ENCODE measurements around the gene TMEM132C.

- TF ChIP-seq CTCF (IDR thresholded peaks at IDR 0.05; ENCODE audit: extremely low read depth in 1 of 2, insufficient read depth in 1 of 2, low read depth in 1 of 2, low read length in 2 of 2) (no peak), MAX (IDR thresholded peaks at IDR 0.05; ENCODE audit: insufficient read depth, insufficient read length) (no peak), POLR2A (IDR thresholded peaks at IDR 0.05; ENCODE audit: low read depth, low read length) (no peak), POLR2AphosphoS5 (IDR thresholded peaks at IDR 0.05; ENCODE audit: insufficient read depth, low read depth, low read length) (no peak), EZH2 (IDR thresholded peaks at IDR 0.05; ENCODE audit: borderline replicate concordance, low read depth, low read length, severe bottlenecking) (no peak), MYC (IDR thresholded peaks at IDR 0.05; ENCODE audit: low read depth, low read length) (no peak), FOS (IDR thresholded peaks at IDR 0.05; ENCODE audit: borderline replicate concordance, insufficient read depth, low read length) (no peak), GATA2 (IDR thresholded peaks at IDR 0.05; ENCODE audit: insufficient read depth, insufficient read length, low read depth, low read length) (no peak), JUN (IDR thresholded peaks at IDR 0.05; ENCODE audit: borderline replicate concordance, insufficient read depth, insufficient read length, low read depth) (no peak)
Measured at GRCh38 chr12:128705140-128705539, 438.2 kb downstream of the TMEM132C start.

Measured in endothelial cell of umbilical vein (primary cell).